GM18951 (cell line): Measurements from ENCODE around the gene CARNS1.

Source experiments
- POLR2A ChIP-seq: IDR thresholded peaks from 4 replicates; pipeline ENCODE4 v1.6.1; 2011; ENCODE audit warnings: mild to moderate bottlenecking; ENCODE audit not compliant: insufficient read length, insufficient read depth; ENCODE audit errors: extremely low read depth
- in situ Hi-C: fragments of 300-500 bp; cut with MboI; formaldehyde crosslinking; loops from one replicate; pipeline ENCODE4 v1.12.0; 2022; ENCODE audit warnings: low sequenced_read_pairs, mixed read lengths, inconsistent platforms; ENCODE audit not compliant: unreplicated experiment

The CARNS1 gene

DNA sequence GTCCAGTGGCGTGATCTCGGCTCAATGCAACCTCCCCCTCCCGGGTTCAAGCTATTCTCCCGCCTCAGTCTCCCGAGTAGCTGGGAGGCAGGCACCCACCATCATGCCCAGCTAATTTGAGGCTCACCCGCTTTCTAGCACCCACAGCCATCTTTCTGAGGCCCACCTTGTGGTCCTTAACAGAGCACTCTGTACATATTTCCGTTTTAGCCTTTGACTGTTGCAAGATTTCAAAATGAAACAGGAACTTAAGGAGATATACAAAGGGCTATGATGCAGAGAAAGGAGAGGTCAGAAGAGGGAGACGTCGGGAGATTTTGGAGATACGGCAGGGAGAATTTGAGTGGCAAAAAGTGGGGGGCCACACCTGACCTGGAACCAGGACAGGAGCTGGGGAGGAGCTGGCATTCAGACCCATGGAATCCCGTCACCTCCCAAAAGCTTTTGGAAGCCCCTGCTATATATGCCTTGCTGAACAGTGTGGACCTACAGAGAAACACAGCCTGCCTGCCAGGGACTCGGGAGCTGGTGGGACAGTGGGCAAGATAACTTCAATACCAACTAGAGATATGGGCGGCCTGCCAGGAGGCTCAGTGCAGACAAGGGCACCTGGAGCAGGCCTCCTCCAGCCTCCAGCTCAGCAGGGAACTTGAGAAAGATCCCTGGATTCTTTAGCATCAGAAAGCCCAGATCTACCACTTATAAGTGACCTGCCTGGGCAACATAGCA is 34.1 kb upstream of the CARNS1 start:
- in situ Hi-C loops, result loop anchor here (10.0 kb wide), 1 partner anchor 117 kb away; the partner anchor contains the start of gene GRK2
- no peak for TF ChIP-seq POLR2A

DNA sequence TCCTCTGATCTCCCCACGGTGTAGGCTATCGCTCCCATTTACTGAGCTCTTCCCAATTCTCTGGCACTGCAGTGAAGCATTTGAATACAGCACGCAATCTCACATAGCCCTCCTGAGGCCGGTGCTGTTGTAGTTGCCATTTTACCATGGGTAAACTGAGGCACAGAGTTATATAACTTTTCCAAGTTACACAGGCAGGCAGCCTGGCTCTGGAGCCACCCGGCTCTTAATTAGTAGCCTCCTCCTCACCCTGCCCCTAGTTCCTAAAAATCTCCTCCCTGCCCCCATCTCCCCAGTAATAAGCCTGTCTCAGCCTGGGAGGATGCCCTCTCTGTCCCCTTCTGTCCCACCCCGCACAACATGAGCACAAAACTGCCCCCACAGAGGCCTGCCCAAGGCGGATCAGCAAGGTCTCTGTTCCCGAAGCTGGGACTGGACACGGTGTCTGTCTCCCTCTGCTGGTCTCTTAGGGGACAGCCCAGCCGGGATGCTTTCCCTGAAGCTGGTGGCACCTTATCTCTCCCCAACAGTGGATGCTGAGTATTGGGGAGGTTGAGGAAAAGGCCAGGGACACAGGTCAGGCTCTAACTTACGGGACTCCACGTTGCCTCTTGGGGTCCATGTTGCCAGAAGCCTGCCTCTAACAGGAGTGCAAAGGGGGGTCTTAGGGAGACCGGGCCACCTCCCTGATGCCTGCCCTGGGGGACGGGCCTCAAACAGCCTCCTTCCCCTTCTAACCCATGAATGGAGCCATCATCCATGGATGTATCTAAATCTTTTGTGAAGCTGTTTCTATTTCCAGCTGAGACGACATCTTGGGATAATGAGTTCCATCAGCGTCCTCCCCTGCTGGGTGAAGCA is 33.0 kb upstream of the CARNS1 start:
- in situ Hi-C loops, result loop anchor here (10.0 kb wide), 1 partner anchor 118 kb away; the partner anchor contains the start of gene GRK2
- TF ChIP-seq POLR2A, result no peak

DNA sequence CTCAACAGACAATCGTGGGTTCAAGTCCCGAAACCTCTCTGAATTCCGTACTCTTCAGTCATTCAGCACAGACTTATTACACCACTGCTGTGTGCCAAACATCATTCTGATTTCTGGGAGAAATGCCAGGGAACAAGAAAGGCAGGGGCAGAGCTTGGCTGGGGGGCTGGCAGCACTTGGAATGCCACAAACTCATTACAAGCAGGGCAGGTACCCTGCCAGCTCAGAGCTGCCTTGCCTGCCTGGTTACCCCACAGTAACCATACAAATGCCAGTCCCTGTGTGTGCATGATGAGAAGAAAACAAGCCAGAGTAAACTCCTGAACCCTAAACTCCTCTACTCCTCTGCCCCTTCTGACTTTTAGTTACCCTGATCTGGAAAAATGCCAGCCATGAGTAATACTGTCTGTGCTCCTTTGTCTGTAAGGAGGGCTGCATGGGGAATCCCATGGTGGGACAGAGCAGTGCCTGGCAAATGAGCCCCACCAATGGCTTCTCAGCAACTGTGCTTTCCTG is 30.6 kb upstream of the CARNS1 start:
- no peak for TF ChIP-seq POLR2A
- in situ Hi-C loops, result loop anchor here (10.0 kb wide), 1 partner anchor 120 kb away; the partner anchor contains the start of gene GRK2

DNA sequence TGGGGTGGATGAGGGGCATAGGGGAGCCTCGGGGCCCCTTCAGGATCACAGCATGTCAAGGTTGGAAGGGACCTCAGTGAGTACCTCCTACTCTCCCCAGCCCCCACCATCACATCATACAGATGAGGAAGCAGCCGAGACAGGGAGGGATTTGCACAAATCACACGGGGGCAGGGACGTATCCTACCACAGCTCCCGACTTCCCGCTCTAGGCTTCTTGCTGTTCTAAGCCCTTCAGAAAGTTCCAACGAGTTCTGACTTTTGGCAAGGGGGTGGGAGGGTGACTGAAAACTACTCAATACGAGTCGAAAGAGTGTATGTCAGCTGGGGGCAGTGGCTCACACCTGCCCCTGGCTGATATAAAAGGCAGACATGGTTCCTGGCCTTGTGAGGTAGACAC is 28.4 kb upstream of the CARNS1 start:
- TF ChIP-seq POLR2A, result no peak
- in situ Hi-C loops, result loop anchor here (10.0 kb wide), 1 partner anchor 122 kb away; the partner anchor contains the start of gene GRK2

DNA sequence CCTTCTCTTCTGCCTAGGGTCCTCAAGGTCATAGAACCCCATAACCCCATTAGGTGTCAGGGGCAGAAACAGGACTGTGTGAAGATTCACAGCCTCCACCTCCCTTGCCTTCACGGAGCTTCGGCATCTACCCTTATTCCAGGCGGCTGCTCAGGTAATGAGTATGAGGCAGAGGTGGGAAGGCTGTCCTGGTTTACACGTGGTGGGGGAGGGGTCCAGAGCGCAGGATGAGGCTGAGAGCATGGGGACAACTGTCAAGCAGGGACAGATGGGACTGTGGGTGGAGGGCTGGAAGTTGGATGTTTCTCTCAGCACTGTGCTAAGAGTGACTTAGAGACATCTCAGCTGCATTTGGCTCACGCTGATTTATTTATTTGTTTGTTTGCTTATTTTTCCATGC is 28.0 kb upstream of the CARNS1 start:
- TF ChIP-seq POLR2A, result no peak
- in situ Hi-C loops, result loop anchor here (10.0 kb wide), 1 partner anchor 123 kb away; the partner anchor contains the start of gene GRK2

DNA sequence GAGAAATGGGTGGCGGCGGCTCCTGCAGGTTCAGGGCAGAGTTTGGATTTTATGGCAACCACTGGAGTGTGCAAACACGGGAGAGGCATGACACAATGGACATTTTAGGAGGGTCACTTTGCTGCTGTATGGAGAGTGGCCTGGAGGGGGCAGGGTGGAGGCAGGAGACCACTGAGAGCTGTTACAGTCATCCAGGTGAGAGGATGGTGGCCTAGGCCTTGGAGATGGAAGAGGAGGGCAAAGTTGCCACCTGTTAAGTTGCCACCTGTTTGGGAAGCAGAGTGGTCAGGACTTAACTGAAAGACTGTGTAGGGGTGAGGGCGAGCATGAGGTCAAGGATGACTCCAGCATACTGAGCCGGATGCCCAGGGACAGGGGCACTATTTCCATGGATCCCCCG is 26.0 kb upstream of the CARNS1 start:
- TF ChIP-seq POLR2A, result no peak
- in situ Hi-C loops, result loop anchor here (10.0 kb wide), 1 partner anchor 125 kb away; the partner anchor contains the start of gene GRK2

DNA sequence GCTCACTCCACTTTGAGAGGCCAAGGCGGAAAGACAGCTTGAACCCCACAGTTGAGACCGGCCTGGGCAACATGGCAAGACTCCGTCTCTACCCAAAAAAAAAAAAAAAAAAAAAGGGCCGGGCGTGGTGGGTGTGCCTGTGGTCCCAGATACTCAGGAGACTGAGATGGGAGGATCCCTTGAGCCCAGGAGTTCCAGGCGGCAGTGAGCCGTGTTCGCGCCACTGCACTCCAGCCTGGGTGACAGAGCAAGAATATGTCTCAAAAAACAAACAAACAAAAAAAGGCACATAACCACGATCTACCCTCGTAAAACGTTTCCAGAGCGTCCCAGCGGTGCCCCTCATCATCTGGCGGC is 24.6 kb upstream of the CARNS1 start:
- in situ Hi-C loops, result no loop called here
- TF ChIP-seq POLR2A, result no peak

DNA sequence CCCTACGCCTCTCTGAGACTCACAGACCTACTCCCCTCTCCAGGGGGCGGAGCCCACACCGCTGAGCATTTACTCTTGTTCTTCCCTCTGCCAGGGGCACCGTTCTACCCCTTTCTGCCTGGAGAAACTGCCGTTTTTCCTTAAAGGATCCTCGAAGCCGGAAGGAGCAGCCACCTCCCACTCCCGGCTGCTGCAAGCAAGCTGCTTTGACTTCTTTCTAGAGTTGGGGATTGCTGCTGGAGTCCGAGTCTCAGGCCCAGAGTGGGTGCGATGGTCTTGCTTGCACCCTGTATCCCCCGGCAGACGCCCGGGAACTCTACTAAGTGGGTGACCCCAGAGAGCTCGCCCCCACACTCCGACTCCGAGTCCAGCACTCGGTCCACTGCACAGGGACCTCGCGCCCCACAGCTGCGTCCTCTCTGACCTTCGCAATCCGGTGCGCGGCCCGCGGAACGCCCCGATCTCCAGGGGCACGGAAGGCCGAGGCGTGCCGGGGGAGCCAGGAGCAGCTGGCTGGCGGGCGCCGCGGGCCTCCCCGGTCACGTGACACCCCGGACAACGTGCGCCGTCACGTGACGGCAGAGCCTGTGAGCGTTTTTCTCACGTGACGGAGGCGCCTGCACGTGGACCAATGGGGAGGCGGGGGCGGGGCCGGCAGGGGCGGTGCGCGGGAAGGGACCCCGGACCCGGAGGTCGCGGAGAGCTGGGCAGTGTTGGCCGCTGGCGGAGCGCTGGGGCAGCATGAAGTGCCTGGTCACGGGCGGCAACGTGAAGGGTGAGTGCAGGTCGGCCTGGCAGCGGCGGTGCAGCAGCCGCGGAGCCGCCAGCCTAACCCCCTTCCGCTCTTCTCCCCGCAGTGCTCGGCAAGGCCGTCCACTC is 23.9 kb upstream of the CARNS1 start, which contains the start of gene RAD9A:
TSS of gene RAD9A (plus strand) at position 683 of the 879 bp plus-strand sequence. CDS start at position 742, 59 bp downstream.
- TF ChIP-seq POLR2A, result peak; percentile 86
- in situ Hi-C loops, result no loop called here

DNA sequence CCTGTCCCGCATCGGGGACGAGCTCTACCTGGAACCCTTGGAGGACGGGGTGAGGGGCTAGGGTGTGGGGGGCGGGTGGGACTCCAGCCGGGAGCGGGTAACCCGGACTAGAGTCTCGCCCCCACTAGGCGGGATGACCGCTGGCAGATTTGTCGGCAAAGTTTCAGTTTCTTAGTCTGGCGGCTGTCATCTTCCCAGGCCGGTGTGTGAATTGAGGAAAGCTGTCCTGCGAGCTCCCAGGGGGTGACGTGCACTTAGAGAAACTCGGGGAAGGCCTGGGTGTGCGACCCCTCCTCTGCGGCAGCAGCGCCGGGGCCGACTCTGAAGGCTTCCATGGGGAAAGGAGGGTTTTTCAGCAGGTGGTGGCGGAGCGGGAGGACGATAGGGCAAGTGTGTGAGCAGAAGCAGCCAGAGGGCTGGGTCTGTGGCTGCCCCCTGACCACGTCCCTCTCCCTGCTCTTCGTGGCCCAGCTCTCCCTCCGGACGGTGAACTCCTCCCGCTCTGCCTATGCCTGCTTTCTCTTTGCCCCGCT is 23.2 kb upstream of the CARNS1 start:
- TF ChIP-seq POLR2A, result no peak
- in situ Hi-C loops, result no loop called here

DNA sequence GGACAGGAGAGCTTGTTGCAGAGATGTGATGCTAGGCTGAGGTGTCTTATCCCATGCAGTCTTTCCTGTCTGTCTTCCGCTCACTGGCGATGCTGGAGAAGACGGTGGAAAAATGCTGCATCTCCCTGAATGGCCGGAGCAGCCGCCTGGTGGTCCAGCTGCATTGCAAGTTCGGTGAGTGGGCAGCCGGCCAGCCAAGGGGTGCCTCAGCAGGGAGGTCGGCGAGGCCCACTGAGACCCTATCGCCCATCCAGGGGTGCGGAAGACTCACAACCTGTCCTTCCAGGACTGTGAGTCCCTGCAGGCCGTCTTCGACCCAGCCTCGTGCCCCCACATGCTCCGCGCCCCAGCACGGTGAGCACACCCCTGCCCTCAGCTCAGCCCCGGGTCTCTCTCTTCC is 22.0 kb upstream of the CARNS1 start:
- TF ChIP-seq POLR2A, result no peak
- in situ Hi-C loops, result no loop called here

DNA sequence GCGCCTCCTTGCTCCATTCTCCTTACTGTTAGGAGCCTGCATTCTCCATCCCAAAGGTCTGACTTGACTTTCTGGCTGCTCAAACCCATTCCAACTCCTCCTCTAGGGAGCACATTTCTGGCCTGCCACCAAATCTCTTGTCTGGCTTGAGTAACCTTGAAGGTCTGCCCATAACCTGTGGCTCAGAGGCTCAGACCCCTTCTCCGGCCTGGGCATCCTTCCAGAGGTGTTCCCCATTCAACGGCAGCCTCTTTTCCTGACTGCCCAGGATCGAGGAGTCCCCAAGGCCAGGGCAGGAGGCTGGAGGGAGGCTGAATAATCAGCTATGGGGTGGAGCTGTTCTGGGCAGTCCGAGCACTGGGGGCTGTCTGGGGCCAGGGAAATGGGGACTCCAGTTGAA is 21.5 kb upstream of the CARNS1 start:
- TF ChIP-seq POLR2A, result no peak
- in situ Hi-C loops, result no loop called here

DNA sequence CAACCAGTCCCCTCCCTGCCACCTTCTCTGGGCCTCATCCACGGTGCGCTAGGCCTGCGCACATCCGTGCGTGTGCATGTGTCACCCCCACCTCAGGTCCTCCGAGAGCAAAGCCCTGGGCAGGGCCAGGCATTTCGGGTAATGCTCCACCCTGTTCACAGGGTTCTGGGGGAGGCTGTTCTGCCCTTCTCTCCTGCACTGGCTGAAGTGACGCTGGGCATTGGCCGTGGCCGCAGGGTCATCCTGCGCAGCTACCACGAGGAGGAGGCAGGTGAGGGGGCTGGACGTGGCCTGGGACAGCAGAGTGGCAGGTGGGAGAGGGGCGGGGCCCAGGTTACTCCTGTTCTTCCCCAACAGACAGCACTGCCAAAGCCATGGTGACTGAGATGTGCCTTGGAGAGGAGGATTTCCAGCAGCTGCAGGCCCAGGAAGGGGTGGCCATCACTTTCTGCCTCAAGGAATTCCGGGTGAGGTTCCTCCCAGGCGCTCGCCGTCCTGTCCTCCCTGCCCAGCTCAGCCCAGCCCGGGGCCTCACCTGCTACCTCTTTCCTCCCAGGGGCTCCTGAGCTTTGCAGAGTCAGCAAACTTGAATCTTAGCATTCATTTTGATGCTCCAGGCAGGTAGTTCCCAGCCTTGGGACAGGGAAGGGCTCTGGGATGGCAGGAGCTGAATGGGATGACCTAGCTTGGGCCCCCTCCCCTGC is 19.8 kb upstream of the CARNS1 start:
- in situ Hi-C loops, result no loop called here
- TF ChIP-seq POLR2A, result no peak
